Cardiac muscle cell (in vitro differentiated cells and primary cell): ENCODE data around the gene TMPRSS13. TPM values are rescaled to one million over a fixed set of nuclear protein-coding genes. Genes with fewer than 3 reads are reported as not detected.

Experiments
- DNase-seq, 2 donors: peaks; one replicate each; pipeline versions ENCODE4 v3.0.0 to v3.0.0-alpha.2; 2010 to 2017; ENCODE audit warnings: low read depth in 1 of 2, low spot score in 1 of 2
- H3K27ac ChIP-seq: fragments of 200-600 bp; sonication (generic); 2 replicates; pipeline ENCODE4 v1.5.1; 2016
- H3K27me3 ChIP-seq: fragments of 200-600 bp; sonication (generic); 2 replicates; pipeline ENCODE4 v1.6.0; 2016; ENCODE audit warnings: control low read depth
- H3K36me3 ChIP-seq: fragments of 200-600 bp; sonication (generic); 2 replicates; pipeline ENCODE4 v1.5.1; 2016; ENCODE audit warnings: control low read depth
- H3K4me1 ChIP-seq: fragments of 200-600 bp; sonication (generic); 2 replicates; pipeline ENCODE4 v1.8.1; 2017; ENCODE audit warnings: low read depth, mild to moderate bottlenecking, mixed run types
- H3K4me3 ChIP-seq: fragments of 200-600 bp; sonication (generic); 2 replicates; pipeline ENCODE4 v1.5.1; 2016; ENCODE audit warnings: mild to moderate bottlenecking
- H3K9me3 ChIP-seq: fragments of 200-600 bp; sonication (generic); 2 replicates; pipeline ENCODE4 v1.5.1; 2017; ENCODE audit warnings: low read depth, mild to moderate bottlenecking, control low read depth
- CTCF ChIP-seq: IDR thresholded peaks from 2 replicates; pipeline ENCODE4 v1.5.1; 2012; ENCODE audit warnings: low read depth, mild to moderate bottlenecking, low read length
- polyA plus RNA-seq: library from polyadenylated mRNA; unstranded; fragments of >200 nt; fragmentation: Nextera tagmentation; extraction: Ambion mirVana; gene quantifications from 2 replicates; pipeline ENCODE4 v1.2.1, GENCODE V29; 2016
- total RNA-seq: library from RNA; depleted of rRNA; stranded (reverse); fragments of >200 nt; gene quantifications from 2 replicates; pipeline ENCODE4 v1.2.3, GENCODE V29; 2016

Gene TMPRSS13
- total and polyA plus RNA-seq, 2 experiments from 2014 or later: 0.40 to 0.66 TPM

- peaks cover 34% of the 10 kb centered on the region for H3K4me1 ChIP-seq
- no peaks in the 10 kb centered on the region for H3K27me3 ChIP-seq
- DNase-seq: peak in 1 of 2 donors; percentile 51
- no peaks in the 10 kb centered on the region for H3K9me3 ChIP-seq
- no peak overlapping the region for H3K4me3 ChIP-seq
- TF ChIP-seq CTCF: no peak
- H3K36me3 ChIP-seq: no peaks in the 10 kb centered on the region
- H3K27ac ChIP-seq: peak overlapping the region; percentile 51
Measured at GRCh38 chr11:117908959-117909610, 20.1 kb downstream of the TMPRSS13 start.

GRCh38 chr11:117908109-117908895 lies 20.9 kb downstream of the TMPRSS13 start:
- Histone ChIP-seq H3K9me3 (no peaks in the 10 kb centered on the region), H3K36me3 (no peaks in the 10 kb centered on the region), H3K27ac (peak overlapping the region; percentile 51), H3K4me3 (no peak overlapping the region), H3K4me1 (peaks cover 29% of the 10 kb centered on the region), H3K27me3 (no peaks in the 10 kb centered on the region)
- no peak for TF ChIP-seq CTCF
- DNase-seq: no peak

GRCh38 chr11:117907276-117908108 lies 21.7 kb downstream of the TMPRSS13 start:
- peak; percentile 83 to 93 for DNase-seq
- Histone ChIP-seq H3K4me3 (no peak overlapping the region), H3K27ac (peak overlapping the region; percentile 64), H3K36me3 (no peaks in the 10 kb centered on the region), H3K27me3 (no peaks in the 10 kb centered on the region), H3K9me3 (no peaks in the 10 kb centered on the region), H3K4me1 (peaks cover 29% of the 10 kb centered on the region)
- no peak for TF ChIP-seq CTCF

- Histone ChIP-seq H3K27ac (no peak overlapping the region), H3K4me3 (no peak overlapping the region), H3K9me3 (no peaks in the 10 kb centered on the region), H3K27me3 (no peaks in the 10 kb centered on the region), H3K36me3 (no peaks in the 10 kb centered on the region), H3K4me1 (peaks cover 29% of the 10 kb centered on the region)
- DNase-seq: no peak
- no peak for TF ChIP-seq CTCF
Measured at GRCh38 chr11:117906710-117907109, 22.5 kb downstream of the TMPRSS13 start.

GRCh38 chr11:117906126-117906525 lies 23.1 kb downstream of the TMPRSS13 start:
- H3K4me3 ChIP-seq: no peak overlapping the region
- H3K27me3 ChIP-seq: no peaks in the 10 kb centered on the region
- no peaks in the 10 kb centered on the region for H3K9me3 ChIP-seq
- no peak overlapping the region for H3K27ac ChIP-seq
- no peak for TF ChIP-seq CTCF
- H3K36me3 ChIP-seq: no peaks in the 10 kb centered on the region
- peak in 1 of 2 donors; percentile 7 for DNase-seq
- peaks cover 29% of the 10 kb centered on the region for H3K4me1 ChIP-seq
